Astrocyte of the hippocampus (primary cell): ENCODE results near the gene ATXN2L.
"Not testable (repeated sequence)": the region's sequence is repeated elsewhere in the genome, so short reads cannot be mapped to it uniquely, and the experiment has no call there.

Experiments used
- DNase-seq: peaks from one replicate; pipeline ENCODE4 v3.0.0; 2011; ENCODE audit warnings: low read depth, low spot score

Gene ATXN2L

DNA sequence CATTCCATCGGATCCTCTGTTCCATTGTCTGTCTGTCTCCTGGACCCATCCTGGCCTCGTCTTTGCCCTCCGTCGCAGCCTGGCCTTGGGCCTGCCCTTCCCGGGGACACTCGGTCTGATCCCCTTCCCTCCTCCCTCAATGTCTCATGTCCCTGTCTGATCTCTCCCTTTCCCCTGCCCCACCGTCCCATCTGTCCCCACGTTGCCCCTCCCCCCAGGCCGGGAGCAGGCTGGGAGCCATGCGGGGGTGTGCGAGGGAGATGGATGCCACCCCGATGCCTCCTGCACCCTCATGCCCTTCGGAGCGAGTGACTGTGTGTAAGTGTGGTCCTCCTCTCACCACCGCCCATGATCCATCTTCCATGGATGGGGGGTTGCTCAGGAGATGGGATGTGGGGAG is 50.2 kb downstream of the ATXN2L start:
- DNase-seq, result no peak

DNA sequence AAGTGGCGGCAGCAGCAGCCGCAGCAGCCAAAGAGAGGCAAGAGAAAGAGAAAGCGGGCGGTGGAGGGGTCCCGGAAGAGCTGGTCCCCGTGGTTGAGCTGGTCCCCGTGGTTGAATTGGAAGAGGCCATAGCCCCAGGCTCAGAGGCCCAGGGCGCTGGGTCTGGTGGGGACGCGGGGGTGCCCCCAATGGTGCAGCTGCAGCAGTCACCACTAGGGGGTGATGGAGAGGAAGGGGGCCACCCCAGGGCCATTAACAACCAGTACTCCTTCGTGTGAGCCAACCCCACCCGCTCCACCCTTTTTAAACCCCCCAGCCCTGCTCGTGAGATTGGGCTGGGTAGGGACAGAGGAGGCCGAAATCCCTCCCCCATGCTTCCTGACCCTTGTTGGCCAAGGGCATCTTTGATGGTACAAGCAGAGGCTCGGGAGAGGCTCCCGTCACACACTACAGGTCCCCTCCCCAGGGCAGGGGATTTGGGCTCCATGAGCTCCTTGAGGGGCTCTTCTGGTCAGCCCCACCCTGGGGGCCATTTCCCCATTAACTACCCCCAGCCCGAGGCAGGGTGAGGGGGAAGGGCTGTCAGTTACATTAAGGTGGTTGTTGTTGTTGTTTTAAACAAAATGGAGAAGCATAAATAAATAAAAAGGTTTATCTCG is 50.9 kb downstream of the ATXN2L start:
- no peak for DNase-seq

- DNase-seq, result no peak
These were observed 51.6 kb downstream of the ATXN2L start for GRCh38 chr16:28874406-28874805.

GRCh38 chr16:28875134-28876018 is 52.6 kb downstream of the ATXN2L start:
- no peak for DNase-seq

DNA sequence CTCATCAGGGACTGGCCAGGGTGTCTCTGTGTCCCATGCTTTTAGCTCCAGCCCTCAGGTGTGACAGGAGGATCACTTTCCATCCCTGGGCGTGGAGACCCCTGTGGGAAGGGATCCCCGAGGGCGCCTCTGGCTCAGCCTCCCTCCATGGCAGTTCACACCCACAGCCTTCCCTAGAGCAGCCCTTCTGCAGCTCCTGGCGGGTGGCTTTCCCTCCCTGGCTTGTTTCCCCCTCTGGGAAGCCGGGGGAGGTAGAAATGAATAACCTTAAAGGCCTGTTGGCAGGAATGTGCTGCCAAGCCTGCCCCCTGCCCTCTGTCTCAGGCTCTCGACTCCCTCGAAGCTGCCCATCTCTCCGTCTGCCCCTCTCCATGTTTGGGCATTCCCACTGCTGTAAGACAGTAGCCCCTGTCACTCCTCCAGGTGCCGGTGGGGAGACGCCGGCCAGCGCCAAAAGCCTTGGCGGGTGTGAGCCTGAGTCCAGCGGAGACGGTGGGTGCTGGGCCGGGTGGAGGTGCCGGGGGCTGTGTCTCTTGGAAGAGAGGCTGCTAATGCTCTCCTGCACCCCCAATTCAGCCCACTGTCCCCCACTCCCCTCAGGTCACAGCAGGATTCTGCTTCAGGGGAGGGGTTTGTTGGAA is 53.3 kb downstream of the ATXN2L start:
- DNase-seq, result no peak

DNA sequence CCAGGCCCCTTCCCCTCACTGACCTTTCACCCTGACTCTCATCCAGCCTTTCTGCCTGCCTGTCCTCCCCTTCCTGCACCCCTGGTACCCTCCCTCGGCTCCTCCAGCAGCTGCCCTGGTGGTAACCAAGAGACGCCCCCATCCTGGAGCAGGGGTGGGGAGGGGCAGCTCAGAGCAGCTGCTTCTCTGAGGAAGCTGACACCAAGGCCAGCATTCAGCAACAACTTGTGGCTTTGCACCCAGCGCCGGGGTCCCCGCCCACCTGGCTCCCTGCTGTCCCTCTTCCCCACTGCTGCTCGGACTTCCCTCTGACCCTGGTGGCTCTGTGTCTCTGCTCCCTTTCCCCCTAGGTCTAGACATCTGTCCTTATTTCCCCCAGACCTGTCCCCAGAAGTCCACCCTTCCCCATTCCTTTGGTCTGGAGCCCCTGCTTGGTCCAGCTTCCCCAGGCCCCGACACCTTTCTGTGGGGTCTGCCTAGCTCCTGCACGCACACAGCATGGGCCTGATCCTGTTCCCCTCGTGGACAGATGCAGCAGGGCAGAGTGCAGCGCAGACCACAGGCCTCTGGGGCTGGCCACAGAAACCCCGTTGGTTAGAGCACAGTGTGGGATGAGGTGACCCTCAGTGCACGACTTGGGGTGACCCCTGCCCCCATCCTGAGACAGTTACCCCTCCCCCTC is 54.3 kb downstream of the ATXN2L start:
- DNase-seq, result no peak

DNA sequence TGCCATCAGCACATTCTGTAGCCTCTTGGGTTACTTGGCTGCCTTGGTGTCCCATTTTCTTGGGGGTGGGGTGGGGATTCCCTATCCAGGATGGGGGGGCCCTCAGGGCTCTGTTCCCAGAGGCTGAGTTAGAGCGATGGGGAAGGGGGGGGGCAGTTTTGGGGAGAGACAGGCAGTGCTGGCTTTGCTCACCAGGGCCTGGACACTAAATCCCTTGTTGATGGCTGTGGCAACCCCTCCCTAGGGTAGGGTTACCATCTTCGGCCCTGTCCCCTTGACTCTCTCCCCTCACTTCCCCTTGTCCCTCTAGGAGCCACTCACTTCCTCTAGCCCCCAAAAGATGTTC is 54.8 kb downstream of the ATXN2L start:
- no peak for DNase-seq

DNA sequence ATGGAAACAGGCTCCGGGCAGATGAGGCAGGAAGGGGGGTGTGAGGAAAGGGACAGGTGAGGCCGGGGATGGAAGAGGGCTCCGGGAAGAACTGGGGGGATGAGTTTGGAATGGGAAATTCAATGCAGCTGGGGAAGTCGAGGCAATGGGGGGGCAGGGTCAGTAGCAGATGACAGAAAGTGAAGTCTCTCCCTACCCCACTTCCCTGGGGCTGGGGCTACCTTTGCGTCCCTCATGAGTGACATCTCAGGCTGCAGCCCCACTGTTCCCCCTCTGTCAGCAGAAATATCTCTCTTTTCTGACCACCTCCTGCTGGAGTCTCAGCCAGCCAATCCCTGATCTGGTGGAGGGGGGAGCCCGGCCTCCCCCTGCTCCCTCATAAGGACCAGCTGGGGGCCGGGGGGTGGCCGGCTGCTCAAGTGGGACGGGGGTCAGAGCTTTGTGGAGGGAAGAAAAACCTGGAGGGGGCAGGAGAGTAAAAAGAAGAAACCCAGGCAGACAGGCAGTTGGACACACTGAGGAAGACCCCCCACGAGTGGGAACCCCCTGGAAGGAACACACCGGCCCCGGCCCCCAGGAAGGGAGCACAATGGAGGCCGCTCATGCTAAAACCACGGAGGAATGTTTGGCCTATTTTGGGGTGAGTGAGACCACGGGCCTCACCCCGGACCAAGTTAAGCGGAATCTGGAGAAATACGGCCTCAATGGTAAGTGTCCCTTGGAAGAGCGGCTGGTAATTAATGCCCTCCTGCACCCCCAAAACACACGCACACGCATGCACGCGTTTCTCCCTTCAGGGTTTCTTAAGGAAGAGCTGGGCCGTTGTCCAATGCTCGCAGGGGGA is 55.5 kb downstream of the ATXN2L start, which contains the start of gene ATP2A1:
TSS of gene ATP2A1 (plus strand) at position 406 of the 844 bp plus-strand sequence. CDS start at position 590, 184 bp downstream.
- no peak for DNase-seq

- peak; percentile 18 for DNase-seq
These were observed 56.6 kb downstream of the ATXN2L start for GRCh38 chr16:28879261-28879840.

GRCh38 chr16:28879841-28880588 is 57.2 kb downstream of the ATXN2L start:
- peak; percentile 95 for DNase-seq

DNA sequence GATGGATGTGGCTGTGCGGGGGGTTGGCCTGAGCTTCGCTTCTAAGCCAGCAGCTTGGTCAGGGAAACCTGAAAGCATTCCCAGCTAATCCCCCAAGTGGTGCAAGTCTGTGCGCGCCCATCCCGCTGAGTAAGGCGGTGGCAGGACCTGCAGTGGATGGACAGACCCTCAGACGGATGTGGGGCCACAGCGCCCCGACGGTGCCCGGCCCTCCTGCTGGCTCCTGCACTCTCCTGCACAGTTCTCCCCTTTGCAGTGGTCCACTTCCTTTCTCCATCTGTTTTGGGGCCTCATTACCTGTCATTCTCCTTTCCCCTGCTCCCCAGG is 57.8 kb downstream of the ATXN2L start:
- no peak for DNase-seq

GRCh38 chr16:28880955-28881354 is 58.2 kb downstream of the ATXN2L start:
- no peak for DNase-seq

DNA sequence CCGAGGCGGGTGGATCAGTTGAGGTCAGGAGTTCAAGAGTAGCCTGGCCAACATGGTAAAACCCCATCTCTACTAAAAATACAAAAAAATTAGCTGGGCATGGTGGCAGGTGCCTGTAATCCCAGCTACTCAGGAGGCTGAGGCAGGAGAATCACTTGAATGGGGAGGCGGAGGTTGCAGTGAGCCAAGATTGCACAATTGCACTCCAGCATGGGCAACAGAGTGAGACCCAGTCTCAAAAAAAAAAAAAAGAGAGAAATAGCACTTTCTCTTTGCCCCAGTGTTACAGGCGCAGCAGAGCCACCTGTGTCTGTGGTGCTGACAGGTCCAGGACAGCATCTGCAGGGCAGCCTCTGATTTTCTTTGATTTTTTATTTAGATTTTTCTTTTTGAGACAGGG is 58.8 kb downstream of the ATXN2L start:
- not testable (repeated sequence) for DNase-seq

DNA sequence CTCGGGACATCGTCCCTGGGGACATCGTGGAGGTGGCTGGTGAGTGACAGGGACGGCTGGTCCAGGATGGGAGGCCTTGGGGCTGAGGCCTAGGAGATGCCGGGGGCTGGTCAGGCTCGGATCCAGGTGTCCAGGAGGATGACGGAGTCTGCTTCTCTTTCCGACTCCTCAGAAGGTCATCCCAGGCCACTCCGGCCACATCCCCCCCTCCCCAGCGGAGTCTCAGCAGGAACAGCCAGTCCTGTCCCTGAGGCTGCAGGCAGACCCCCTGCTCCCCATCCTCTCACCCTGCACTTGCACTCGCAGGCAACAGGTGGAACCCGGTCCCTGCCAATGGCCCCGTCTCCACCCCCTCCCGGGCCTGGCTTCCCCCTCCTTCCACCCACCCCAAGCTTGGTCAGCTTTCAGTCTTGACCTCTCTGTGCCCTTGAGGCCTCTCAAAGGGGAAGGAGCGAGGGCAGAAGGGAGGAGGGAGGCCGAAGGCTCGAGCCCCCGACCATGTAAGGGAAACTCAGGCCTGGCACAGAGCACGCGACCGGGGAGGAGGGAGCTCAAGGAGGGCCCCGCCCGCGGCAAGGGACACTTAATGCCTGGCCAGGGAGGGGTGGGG is 59.9 kb downstream of the ATXN2L start:
- no peak for DNase-seq

DNA sequence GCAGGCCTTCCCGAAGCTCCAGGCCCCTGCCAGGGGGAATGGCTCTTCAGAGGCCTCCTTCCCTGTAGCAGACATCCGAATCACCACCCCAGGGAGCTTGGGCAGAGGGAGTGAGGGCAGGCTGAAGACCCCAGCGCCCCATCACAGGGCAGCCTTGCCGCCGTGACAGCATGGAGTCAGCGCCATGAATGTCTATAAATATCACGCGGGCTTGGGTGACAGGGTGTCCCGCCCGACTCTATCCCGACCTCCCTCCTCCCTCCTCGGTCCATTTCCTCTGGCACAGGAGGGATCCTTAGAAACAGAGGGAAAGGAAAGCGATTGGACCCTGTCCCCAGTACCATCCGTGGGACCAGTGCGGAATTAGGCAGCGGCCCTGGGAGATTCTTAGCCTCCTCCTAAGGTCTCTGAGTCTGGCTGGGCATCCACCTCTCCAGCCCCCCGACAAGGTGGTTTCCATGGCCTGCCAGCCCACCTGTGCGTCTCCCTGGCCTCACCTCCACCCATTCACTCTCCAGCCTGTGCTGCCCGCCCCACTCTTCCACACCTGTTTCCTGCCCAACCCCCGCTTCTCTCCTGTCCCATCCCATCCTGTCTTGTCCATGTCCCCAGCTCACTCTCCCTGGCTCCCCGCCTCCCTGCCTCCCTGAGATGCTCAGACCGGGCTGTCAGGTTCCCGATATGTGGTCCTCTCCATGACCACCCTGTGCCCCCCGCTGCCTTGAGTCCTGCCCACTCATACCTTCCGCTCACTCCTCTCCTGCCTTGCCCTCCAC is 60.6 kb downstream of the ATXN2L start:
- DNase-seq, result no peak

DNA sequence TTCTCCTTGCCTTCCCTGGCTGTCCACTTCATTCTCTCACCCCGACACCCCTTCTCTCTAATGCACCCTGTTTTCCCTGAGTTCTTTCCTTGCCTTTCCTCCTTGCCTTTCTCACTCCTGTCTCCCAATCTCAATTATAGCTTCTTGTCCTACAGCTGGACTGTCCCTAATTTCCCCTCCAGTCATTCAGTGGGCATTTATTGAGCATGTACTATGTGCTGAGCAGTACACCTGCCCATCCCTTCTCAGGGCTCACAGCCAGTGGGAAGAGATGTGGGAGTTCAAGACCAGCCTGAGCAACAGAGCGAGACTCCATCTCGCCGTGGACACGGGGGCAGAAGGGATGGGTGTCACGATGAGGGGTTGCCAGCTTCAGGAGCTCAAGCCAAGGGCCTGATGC is 61.2 kb downstream of the ATXN2L start:
- DNase-seq, result no peak
